Measurements from ENCODE around the gene MVD.
"Not testable (repeated sequence)": the region's sequence is repeated elsewhere in the genome, so short reads cannot be mapped to it uniquely, and the experiment has no call there.

The MVD gene

DNA sequence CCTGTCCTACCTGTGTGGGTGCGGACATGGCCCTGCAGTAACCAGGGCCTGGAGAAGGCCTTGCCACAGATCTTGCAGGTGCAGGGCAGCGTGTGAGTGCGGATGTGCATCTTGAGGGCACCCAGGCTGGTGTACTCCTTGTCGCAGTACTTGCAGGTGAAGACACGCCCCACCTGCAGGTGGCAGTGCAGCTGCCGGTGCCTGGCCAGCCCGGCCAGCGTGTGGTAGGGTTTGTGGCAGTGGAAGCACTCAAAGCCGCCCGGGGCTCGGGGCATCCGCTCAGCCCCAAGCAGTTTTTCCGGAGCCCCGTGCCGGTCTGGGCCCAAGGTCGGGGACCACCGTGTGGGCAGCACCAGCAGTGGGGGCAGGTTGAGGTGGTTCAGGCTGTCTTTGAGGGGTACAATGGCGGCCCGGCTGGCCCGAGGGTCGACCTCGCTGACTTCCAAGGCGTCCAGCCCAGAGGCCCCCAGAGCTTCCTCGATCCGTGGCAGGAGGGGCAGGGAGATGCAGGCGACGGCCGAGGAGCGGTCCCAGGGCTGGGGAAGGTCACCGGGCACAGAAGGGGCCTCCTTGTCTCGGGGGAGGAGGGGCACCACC lies 18.3 kb upstream of the MVD start:
- DNase-seq, result no peak

DNA sequence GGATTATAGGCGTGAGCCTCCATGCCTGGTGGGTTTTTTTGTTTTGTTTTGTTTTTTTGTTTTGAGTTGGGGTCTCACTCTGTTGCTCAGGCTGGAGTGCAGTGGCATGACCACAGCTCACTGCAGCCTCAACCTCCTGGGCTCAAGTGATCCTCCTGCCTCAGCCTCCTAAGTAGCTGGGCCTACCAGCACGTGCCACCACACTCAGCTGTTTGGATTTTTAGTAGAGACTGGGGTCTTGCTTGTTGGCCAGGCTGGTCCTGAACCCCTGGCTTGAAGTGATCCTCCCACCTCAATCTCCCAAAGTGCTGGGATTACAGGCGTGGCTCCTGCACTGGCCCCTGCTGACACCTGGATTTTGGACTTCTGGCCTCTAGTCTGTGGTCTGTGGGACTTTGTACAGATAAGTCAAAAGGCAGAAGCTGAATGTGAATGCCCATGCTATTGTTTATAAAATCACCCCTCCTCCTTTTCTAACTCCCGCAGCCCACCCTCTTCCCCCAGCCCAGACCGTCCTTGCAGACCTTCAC lies 17.7 kb upstream of the MVD start:
- no peak for DNase-seq

DNA sequence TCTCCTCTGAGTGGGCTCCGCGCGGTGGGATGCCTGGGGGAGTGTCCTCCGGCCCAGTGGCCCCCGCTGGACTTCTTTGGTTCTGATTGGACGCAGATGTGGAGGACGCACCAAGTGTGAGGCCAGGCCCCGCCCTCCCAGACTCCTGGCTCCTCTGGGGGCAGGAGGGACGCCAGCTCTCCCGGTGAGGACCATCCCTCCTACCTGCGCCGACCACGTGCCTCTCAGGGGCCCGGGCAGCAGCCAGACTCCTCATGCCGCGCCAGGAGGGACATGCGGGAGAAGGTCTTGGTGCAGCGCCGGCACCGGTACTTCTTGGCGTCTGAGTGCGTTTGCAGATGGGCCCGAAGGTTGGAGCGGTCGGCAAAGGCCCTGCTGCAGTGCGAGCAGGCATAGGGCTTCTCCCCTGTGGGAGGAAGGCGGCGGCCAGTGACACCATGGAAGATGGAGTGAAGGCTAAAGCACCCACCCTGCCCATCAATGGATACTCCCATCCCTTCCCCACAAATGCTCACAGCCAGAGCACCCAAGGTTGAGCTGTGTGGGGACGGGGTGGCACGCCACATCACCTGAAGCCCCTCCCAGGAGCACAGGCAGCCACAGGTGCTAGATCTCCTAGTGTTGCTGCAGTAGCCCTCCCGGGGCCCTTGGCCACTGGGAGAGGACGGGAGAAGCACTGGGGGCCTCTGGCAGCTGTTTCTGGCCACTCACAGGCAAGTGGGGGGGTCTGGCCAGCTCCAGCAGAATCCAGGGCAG lies 15.5 kb upstream of the MVD start:
- DNase-seq, result no peak

DNA sequence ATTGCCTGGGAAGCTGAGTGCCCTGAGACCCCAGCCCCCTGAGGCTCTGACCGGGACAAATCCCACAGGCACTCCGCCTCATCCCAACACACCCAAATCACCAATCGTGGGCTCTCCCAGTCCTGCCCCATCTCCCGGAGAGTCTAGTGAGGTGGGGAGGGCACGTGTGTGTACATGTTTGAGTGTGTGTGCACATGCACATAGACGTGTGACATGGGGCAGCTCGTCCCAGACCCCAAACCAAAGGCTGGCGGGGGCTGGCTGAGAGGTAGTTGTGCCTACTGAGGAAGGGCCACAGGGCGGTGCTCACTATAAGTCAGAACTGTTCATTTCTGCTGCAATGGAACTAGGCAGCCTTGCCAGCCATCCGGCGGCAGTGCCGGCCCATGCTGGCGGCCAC lies 14.8 kb upstream of the MVD start:
- no peak for DNase-seq

DNA sequence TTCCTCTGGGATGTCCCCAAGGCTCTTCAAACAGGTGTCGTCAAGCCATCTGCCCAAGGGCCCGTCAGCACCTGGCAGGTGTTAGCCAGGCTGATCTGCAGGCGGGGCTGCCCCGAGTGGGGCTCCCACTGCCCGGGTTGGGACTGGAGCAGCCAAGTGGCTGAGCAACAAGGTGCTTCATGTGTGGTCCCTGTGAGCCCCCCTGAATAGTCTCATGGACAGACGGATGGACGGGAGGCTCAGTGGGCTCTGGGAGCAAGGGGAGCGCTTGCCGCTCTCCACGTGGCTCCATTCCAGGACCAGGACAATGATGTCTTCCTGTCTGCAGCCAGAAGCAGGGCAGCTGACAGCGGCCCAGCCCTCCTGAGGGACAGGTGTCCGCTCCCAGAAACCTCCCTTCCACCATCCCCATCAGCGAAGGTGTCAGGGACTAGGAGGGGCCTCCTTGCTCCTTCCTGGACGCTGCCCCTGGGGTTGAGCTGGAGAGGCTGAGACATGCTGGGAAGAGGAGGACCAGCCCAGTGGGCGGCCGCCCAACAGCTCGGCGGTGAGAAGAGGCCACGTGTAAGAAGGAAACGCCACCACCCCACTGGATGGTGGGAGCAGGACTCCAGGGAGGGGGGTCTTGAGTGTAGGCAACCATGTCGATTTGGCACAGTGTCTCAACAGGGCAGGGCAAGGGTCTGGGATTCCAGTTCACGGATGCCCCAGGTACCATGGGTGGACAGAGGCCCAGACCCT lies 13.8 kb upstream of the MVD start:
- DNase-seq, result no peak

DNA sequence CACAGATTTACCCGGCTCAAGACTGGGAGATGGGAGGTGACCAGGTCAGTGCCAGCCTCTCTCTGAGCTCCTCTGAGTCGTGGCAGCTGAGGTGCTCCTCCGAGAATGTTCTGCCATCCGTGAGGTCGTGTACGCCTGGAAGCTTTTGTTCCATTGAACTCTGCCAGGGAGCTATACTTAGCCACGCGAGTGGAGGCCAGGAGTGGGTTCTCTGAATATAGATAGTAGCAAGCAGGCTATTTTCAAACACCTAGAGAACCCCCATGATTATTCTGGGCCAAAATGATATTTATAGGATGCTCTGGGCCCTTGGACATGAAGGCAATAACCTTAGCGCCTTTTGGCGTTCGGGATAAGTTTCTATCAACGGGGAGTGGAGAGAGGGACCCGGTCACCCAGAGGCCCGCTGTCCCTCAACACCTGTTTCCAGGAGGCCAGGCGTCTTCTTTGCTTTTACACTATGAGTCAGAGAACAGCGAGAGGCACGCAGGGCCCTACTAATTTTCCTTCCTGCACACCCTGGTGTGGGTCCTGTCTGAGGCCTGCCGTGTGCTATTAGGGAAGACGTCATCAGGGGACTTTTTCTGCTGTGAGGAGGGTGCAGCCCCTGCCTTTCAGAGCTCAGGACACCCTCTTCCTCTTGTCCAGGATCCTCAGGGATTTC lies 11.0 kb upstream of the MVD start:
- no peak for DNase-seq

DNA sequence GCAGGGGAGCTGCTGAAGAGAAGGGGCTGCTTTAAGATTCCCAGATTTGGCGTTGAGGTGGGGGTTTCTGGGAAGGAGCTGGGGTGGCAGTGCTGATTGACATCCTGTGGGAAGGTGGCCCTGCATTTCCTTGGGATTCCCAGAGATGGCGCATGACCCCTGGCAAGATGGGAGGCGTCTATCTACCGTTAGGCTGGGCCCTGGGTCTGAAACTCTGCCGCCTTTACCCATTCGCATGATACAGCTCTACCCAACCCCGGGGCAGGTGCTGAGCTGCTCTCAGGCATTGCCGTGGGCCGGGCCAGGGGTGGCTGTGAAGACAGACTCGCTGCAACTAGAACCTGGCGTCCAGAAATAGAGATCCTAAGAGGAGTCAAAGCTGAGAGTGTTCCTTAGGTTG lies 9.9 kb upstream of the MVD start:
- no peak for DNase-seq

DNA sequence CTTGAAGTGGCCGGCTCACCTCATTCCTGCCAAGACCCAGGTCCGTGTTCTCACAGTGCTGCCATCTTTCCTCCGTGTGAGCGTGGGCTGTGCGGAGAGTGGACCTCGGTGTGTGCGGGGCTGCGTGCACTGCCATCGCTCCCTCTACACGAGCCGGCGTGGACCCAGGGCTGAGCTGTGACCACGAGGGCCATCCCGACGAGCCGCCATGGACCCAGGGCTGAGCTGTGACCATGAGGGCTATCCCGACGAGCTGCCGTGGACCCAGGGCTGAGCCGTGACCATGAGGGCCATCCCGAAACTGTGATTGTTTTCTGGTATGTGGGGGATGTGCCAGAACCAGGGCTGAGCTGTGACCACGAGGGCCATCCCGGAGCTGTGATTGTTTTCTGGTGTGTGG lies 8.9 kb upstream of the MVD start:
- no peak for DNase-seq

DNA sequence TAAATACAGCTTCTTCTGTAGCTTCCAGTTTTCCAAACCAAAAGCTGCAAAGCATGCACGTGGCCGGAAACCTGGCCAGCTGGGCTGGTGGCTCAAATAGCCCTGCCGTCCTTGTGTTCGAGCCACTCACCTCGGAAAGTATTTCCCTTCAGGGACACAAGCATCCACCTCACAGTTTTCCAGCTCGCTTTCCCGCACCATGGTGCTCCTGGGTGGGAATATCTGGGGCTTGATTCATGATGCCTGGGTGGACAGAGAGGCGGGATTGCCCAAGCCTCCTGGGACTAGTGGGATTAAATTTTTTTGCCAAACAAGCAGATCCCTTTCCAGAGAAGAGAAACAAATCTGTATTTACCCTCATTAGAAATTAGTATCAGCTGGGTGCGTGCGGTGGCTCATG lies 7.1 kb upstream of the MVD start:
- DNase-seq, result no peak

DNA sequence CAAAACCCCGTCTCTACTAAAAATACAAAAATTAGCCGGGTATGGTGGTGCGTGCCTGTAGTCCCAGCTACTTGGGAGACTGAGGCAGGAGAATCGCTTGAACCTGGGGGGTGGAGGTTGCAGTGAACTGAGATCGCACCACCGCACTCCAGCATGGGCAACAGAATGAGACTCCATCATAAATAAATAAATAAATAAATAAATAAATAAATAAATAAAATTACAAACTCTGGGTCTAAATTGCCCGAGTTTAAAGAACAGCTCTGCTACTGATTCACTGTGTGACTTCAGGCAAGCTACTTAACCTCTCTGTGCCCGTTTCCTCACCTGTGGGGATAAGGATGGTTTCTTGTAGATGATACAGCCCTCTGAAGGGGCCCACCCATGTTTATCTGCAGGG lies 6.6 kb upstream of the MVD start:
- DNase-seq, result not testable (repeated sequence)

DNA sequence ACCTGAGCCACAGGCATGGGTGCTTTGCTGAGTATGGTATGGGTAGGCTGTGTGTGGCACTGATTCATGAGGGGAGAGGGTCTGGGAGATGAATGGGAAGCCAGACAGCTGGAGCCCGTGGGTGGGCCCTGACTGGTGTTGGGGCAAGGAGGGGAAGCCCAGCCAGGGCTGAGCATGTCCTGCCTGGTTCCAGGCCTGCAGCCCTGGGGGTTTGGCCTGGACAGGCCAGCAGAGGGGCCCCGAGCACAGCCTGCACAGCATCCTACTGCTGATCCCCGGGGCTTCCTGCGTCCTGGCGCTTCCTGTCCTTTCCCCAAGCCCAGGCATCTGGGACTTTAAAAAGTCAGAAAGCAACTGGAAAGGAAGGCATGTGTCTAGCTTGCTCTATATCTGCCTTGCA lies 4.6 kb upstream of the MVD start:
- no peak for DNase-seq

DNA sequence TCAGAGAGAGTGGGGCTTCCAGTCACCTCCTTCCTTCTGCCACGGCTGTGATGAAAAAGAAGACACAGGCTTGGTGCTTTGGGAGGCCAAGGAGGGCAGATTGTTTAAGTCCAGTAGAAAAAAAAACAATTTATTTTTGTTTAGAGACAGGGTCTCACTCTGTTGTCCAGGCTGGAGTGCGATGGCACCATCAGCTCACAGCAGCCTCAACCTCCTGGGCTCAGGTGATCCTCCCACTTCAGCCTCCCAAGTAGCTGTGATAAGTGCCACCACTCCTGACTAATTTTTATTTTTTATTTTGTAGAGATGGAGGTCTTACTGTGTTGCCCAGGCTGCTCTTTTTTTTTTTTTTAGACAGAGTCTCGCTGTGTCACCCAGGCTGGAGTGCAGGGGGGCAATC lies 2.7 kb upstream of the MVD start:
- no peak for DNase-seq

DNA sequence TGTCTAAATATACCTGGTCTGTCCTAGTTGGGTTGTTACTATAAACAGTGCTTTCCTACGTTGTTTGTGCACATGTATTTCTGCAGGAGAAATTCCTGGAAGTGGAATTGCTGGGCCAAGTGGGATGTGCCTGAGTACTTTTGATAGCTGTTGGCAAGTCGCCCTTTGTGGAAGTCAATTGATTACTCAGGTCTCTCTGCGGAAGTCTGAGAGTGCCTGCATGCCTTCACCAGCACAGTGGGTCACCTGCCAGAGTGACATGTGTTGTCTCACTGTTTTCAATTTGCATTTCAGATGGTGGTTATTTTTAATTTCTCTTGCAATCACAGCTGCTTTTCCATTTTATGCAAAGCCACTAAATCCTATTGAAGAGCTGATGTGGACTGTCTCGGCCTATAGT lies 2.3 kb upstream of the MVD start:
- DNase-seq, result no peak

DNA sequence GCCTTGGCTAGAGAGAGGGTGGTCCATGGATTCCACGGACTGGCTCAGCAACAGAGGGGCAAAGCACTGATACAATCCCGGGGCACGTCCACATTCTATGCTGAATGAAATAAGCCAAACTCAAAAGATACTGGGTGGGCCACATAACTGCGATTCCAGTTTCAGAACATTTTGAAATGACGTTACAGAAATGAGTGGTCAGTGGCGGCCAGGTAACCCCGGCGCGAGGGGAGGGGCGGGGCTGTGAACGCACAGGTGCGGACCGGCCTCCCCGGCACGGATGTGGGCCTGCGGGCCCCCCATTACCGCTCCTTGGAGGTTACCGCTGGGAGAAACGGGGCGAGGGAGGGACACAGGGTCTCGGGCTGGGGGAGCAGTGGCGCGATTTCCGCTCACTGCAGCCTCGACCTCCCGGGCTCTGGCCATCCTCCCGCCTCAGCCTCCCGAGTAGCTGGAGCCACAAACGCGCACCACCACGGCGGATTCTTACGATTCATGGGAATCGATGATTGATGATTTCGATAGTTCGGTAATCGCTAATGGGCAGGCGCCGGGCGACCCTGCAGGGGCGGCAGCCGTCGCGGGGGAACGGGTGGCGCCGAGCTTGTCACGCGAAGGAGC lies 559 bp downstream of the MVD start:
- DNase-seq, result no peak

DNA sequence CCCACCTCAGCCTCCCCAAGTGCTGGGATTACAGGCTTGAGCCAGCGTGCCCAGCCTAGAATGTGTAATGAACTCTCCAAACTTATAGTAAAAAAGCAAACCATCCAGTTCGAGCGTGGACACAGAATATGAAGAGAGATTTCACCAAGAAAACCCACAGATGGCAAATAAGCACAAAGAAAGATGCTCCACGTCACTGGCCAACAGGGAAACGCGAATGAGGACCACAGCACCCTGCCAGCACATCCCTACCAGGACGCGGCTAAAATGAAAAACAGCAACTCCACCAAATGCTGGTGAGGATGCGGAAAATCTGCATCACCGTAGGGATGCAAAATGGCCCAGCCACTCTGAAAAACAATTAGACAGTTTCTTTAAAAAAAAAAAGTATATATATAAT lies 1.4 kb downstream of the MVD start:
- DNase-seq, result no peak

DNA sequence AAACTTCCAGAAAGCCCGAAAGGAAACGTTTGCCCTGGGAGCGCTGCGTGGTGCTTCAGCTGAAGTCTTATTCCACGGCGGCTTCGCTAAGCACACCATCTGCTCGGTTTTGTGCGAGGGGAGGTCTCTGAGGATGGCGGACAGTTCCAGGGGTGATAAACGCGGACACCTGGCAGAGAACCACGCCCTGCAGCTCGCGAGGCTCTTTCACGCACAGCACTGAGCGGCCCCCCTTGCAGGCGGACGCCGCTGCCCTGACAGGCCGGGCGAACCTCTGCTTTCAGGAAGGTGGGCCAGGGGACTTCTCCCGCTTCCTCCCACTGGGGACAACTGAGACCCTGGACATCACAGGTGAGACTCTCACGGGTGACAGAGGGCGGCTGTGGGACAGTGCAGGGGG lies 3.7 kb downstream of the MVD start:
- DNase-seq, result no peak

DNA sequence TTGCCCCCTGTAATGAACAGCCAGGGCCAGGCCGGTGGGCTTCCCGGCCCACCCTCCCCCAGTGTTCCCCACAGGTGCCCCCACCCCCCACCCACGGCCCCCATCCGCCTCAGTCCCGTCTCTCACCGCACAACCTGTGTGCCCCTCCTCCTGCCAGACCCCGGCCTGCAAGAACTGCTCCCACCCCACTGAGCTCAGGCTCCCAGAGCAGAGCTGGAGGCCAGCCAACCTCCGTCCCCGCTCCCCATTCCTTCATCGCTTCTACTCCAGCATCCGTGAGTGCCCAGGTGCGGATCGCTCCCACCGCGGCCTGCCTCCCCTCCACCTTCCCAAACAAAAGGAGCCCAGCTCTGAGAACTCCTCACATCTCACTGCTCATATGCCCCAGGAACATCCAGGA lies 4.2 kb downstream of the MVD start:
- no peak for DNase-seq

DNA sequence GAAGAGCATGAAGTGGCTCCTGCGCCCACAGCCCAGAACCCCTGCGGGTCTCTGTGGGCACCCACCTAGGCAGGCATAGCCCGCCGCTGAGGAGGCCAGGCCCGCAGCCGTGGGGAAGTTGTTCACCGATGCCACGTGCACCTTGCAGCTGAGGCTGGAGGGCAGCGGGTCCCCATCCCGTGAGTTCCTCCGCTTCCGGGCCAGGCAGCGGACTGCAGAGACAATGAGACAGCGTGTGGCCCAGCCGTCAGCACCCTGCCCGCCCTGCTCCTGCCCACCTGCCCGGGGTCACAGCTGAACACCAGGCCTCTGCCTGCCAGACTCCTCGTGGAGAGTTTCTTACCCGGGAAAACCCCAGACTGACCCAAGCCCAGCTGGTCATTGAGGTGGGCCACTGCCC lies 5.5 kb downstream of the MVD start:
- no peak for DNase-seq

DNA sequence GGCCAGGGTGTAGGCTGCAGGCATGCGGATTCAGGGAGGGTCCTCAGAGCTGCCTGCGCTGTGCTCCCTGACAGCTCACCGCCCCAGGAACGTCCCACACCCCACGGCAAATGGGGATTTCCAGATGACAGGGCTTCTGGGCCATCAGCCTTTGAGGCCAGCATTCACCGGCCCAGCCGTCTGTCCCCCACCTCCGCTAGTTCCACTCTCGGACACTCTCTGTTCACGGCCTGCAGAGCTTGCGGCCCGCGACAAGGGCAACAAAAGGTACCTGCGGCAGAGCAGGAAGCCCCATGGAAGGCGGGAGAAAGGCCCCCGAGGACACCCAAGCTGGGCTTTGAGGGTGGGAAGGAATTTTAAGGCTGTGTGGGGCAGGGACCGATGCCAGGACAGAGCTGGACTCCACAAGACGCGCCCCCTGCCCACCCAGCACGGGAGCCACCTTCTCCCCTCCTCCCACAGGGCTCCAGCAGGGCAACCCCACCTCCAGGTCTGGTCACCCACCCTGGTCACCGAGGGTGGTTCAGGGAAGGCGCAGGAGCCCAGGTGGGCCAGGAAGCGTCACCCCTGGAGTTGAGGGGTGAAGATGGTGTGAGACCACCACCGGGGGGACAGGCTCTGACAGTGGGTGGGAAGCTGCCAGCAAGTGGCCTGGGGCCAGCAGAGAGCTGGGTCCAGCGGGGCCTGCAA lies 6.5 kb downstream of the MVD start:
- DNase-seq, result no peak

DNA sequence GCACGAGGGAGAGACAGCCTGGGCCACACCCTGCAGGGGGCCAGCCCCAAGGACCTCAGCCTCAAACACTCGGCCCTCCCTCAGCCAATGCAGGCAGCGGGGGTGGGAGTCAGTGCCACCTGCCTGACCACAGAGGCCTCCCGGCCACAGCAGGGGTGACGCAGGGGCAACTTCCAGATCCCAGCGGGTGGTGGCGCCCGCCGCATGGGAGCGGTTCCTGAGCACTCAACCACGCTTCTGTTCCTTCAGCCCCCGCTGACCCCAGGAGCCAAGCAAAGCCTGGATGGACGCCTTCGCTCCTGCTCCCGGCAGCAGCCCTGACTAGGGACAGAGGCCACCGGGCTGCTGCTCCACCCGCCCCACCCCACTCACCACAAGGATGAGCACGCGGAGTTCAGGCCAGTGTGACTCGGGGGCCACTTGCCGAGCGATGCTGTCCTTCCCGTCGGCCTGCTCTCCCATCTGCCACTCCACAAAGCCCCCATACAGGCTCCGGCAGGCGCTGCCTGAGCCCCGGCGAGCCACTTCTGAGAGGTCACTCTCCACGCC lies 7.1 kb downstream of the MVD start:
- no peak for DNase-seq

DNA sequence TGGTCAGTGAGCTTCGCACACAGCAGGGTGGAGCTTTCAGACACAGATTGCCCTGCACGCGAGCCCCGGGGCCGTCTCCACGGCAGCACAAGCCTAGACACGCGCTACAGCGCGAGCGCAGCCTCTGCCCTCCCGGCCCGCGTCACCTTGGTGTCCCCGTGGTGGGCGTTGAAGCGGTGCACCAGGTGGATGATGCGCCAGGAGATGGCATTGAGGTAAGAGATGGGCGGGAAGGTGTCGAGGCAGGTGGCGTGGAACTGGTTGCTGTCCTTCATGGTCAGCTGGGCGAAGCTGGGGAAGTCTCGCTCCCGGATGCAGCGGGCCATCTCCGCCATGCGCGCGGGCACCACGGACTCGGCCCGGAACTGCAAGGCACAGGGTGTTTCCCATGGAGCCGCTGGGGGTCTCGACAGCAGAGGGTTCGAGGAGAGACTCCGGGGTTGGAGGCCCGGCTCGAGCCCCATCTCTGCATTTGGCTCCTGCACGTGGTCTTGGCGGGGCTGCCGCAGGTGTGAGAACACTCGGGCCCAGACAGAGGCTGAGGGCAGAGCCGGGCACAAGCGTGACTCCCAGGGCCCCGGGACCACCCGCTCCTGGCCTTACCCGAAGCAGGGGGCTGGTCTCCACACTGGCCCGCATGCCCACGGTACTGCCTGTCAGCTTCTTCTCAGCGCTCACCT lies 7.7 kb downstream of the MVD start:
- DNase-seq, result no peak

All from AML-193 (cell line).